Measurements from ENCODE around the gene MCUB.
A peak's percentile ranks its signal among the peaks of the same experiment; 100 is the strongest.

Gene MCUB

DNA sequence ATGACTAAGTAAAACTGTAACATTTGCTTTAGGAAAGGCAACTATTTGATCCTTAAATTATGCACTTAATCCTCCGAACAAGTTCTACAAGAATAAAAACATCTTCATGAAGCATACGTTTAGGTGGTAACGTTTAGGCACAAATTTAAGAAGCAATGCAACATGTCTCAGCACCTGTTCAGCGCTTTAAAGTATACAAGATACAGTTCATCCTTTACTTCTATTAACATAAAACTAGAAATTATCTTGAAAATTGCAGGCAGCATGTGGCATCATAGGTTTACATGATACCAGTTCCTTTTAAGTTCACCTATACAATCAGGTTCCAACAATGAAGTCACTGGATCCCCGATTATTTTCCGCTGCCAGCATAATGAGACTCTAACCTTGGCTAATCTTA lies 168.3 kb downstream of the MCUB start:
- DNase-seq (ENCODE audit: low read depth in 3 of 3, low spot score in 1 of 3) = no peak

DNA sequence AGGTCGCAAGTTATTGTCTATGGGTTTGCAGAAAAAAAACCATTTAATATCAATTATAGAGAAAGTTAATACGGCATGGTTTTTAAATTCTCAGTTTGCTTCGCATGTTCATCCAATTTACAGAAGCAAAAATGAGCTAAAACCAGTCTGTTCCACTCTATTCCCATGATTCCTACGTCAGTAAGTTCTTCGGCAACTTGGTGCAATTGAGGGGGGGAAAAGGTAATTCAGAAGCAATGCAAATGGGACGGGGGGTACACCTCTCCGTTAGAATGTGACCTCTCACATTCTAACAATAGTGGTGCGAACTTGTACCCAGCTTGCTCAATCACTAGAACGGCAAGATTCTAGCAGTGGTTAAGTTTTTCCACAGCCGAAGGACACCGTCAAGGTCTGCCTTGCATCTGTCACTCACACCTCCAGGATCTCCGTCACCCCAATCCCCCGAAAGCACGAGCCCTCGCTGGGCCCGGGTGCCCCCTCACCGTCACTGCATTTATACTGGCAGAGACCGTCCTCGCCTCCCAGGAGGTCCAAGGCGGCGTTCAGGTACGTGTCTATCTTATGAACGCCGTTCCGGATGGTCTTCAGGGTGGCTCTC lies 169.2 kb downstream of the MCUB start:
- no peak for DNase-seq (ENCODE audit: low read depth in 3 of 3, low spot score in 1 of 3)

DNA sequence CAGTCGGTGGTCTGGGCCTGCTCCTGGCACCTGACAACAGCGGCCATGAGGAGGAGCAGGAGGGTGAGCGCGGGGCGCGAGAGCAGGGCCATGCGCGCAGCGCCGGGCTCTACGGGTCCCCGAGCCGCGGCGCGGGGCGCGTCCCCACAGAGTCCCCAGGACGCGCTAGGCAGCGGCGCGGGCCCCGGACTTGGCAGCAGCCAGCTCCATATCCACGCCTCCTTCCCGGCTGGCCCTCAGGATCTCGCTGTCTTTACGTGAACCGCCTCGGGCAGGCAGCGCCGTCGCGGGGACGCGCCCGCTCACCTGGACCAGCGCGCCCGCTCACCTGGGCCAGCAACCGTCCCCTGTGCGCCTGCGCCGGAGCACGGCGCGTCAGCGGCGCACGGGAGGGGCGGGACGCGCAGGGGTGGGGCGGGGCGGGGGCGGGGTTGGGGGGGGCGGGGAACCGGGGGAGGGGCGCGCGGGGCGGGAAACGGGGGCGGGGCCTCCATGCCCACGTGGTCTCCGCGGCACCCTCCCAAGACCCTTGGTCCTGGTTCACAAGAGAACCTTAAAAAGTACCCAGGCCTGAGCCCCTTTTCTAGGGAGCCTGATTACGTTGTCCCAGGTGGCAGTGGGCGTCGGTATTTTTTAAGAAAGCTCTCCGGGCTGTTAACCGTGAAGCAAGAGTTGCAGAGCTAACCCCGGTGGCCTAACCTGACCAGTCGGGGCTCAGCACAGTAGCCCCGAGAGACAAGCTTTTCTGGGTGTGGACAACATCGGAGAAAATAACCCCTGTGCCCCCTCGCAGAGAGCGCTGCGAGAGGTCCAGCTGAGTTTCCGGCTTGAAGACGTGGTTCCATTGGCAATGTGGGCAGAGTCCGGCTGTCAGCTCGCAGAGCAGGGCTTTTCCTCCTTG lies 169.9 kb downstream of the MCUB start, which contains the start of gene PLA2G12A:
Gene PLA2G12A, minus strand, starts transcription at position 353 of the 901 bp plus-strand sequence. Its CDS starts 261 bp downstream, at position 92.
- peak; percentile 54 to 68 (median 65) for DNase-seq (ENCODE audit: low read depth in 3 of 3, low spot score in 1 of 3)

DNA sequence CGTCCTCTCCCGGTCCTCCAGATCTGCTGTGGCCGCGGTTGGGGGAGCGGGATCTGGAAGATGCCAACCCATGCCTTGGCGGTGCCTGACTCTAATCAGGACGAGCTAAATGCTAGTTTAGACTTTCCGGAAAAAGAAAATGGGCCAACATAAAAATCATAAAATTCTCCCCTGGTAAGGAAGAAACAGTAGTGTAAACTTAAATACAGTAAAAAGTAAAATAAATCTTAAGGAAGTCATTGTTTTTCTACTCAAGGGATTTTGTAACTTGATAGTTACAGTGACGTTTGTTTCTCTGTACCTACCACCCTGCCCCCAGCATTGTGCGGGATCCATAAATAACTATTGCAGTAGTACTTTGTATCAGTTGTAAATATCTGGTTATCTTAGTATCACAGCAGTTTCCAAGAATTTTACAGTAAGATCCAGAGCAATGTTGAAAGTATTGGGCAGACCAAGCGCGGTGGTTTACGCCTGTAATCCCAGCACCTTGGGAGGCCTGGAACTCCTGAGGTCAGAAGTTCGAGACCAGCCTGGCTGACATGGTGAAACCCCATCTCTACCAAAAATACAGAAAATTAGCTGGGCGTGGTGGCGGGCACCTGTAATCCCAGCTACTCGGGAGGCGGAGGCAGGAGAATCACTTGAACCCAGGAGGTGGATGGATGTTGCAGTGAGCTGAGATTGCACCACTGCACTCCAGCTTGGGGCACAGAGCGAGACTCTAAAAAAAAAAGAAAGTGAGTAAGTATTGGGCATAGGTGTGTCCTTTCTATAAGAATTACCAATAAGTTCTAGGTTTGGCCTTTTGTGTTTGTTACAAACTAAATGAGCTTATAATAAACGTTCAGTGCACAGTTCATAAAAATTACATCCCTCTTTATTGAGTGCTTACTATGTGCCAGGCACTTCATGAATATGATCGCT lies 170.8 kb downstream of the MCUB start:
- no peak for DNase-seq (ENCODE audit: low read depth in 3 of 3, low spot score in 1 of 3)

DNA sequence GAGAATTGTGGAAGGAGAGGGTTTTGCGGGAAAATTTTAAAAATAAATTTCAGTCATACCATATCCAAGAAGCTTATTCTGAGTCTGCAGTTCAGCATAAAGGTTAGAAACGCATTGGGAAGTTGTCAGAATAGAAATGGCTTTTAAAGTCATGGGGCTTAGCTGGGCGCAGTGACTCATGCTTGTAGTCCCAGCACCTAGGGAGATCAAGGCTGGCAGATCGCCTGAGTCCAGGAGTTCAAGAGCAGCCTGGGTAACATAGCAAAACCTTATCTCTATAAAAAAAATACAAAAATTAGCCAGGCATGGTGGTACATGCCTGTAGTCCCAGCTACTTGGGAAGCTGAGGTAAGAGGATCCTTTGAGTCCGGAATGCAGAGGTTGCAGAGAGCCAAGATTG lies 173.7 kb downstream of the MCUB start:
- no peak for DNase-seq (ENCODE audit: low read depth in 3 of 3, low spot score in 1 of 3)

DNA sequence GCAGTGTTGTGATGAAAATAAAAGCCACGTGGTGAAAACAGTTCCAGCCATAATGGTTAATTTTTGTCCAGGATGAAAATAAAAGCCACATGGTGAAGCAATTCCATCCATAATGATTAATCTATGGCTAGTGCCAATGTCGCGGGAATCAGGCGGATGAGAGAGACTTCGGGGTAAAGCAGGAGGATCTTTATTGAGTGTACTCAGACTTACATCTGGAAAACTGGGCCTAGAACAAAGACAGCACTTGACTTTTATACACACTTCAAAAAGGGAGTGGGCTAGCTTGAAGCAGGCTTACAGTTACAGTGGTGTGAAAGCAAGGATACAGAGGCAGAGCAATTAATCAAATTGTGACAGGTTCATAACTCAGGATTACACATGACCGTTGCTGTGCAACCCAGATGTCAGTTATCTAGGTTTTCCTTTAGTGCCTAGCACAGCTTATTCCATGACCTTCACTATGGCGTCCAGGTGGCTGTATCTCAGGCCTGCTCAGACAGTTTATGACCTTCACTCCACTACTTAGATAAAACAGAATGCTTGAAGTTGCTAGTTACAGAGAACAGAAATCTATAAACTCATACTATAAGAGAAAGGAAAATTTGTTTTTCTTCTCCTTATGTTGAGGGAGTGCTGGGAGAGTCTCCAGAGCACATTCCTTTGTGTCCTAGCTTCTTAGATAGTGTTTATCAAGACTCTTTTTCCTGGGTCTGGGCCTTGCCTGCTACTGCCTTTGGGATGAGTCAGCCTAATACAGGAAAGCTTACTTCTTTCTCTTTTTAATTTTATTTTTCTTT lies 175.7 kb downstream of the MCUB start:
- no peak for DNase-seq (ENCODE audit: low read depth in 3 of 3, low spot score in 1 of 3)

Measured in stimulated activated CD4-positive, alpha-beta T cell treated with anti-CD3 and anti-CD28 coated beads, TNF-alpha, amount 100 ng/mL, for 1 hour (primary cell).